Measurements from ENCODE around the gene CD248. TPM values are rescaled to one million over a fixed set of nuclear protein-coding genes. Genes with fewer than 3 reads are reported as not detected.
A peak's percentile ranks its signal among the peaks of the same experiment; 100 is the strongest.

CD248 gene
- total and polyA plus RNA-seq, 2 donors (not counting 1 experiment from before 2014, with no cell fraction given) = 0.40 to 0.96 TPM

GRCh38 chr11:66313321-66314185 is 3.3 kb downstream of the CD248 start:
- TF ChIP-seq EZH2 (IDR thresholded peaks at IDR 0.05; ENCODE audit: borderline replicate concordance, insufficient read depth, low read depth, low read length, poor library complexity, severe bottlenecking) = no peak
- TF ChIP-seq, protein P1, sequence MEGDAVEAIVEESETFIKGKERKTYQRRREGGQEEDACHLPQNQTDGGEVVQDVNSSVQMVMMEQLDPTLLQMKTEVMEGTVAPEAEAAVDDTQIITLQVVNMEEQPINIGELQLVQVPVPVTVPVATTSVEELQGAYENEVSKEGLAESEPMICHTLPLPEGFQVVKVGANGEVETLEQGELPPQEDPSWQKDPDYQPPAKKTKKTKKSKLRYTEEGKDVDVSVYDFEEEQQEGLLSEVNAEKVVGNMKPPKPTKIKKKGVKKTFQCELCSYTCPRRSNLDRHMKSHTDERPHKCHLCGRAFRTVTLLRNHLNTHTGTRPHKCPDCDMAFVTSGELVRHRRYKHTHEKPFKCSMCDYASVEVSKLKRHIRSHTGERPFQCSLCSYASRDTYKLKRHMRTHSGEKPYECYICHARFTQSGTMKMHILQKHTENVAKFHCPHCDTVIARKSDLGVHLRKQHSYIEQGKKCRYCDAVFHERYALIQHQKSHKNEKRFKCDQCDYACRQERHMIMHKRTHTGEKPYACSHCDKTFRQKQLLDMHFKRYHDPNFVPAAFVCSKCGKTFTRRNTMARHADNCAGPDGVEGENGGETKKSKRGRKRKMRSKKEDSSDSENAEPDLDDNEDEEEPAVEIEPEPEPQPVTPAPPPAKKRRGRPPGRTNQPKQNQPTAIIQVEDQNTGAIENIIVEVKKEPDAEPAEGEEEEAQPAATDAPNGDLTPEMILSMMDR (IDR thresholded peaks at IDR 0.05) = no peak
- peaks cover 26 to 36% of the 10 kb centered on the region in 2 donors for H3K4me1 ChIP-seq (ENCODE audit: control insufficient read depth in 2 of 2, insufficient read depth in 2 of 2, low read length in 2 of 2)
- 74% methylated on average over 35 of the region's 38 CpGs for WGBS (ENCODE audit: insufficient coverage)

More at GRCh38 chr11:66313321-66314185, 3.3 kb downstream of the CD248 start:
- peaks cover 43% of the 10 kb centered on the region for H3K4me1 Mint-ChIP-seq
- POLR2A ChIA-PET = interaction anchor here (0.5 to 2.0 kb wide), 11 partner anchors 17 to 925 kb away, joined by 3 to 12 read pairs (median 5); partner anchors contain the start of genes BRMS1, DPP3, MRPL11 and NPAS4
- ATAC-seq (ENCODE audit: low read depth) (no peak), DNase-seq (no peak)
- H3K4me3 Mint-ChIP-seq = peak overlapping the region; percentile 99
- H3K27ac ChIP-seq (ENCODE audit: low read length in 2 of 2) = peak overlapping the region; percentile 57 to 80
- no peaks in the 10 kb centered on the region for H3K27me3 Mint-ChIP-seq
- no peaks in the 10 kb centered on the region for H4K20me1 ChIP-seq (ENCODE audit: control insufficient read depth, insufficient read depth, low read length, poor library complexity, severe bottlenecking)
- peak overlapping the region in 4 of 5 experiments; percentile 30 to 63 (median 53) for H3K4me3 ChIP-seq (ENCODE audit: control extremely low read depth in 1 of 5, extremely low read depth in 1 of 5, insufficient read depth in 1 of 5, low read depth in 2 of 5, low read length in 4 of 5)
- no peaks in the 10 kb centered on the region for H3K27me3 ChIP-seq (replicated peaks in 1 of 4; ENCODE audit: control extremely low read depth in 1 of 4, control insufficient read depth in 3 of 4, insufficient read depth in 4 of 4, low read length in 3 of 4)
- no peaks in the 10 kb centered on the region for H3K9me3 Mint-ChIP-seq (ENCODE audit: insufficient read depth)
- H3K79me2 ChIP-seq (ENCODE audit: control insufficient read depth, insufficient read depth, low read length) = no peaks in the 10 kb centered on the region
- CTCF ChIA-PET = interaction anchor here (1.1 to 6.3 kb wide), 13 partner anchors 11 to 534 kb away, joined by 4 to 101 read pairs (median 20); partner anchors contain the start of genes B4GAT1, BRMS1, DPP3 and RIN1
- H3K9me3 ChIP-seq (ENCODE audit: control extremely low read depth in 1 of 3, control insufficient read depth in 2 of 3, insufficient read depth in 1 of 3, low read length in 2 of 3) = no peaks in the 10 kb centered on the region
- intact Hi-C loops (cut with micrococcal nuclease) = loop anchor here (2.0 kb wide), 1 partner anchor 365 kb away; no protein-coding TSS in a partner anchor
- no peaks in the 10 kb centered on the region for H3K36me3 ChIP-seq (replicated peaks in 1 of 2; ENCODE audit: control extremely low read depth in 1 of 2, control insufficient read depth in 1 of 2, extremely low read depth in 1 of 2, insufficient read depth in 2 of 2, low read length in 1 of 2)
- peak overlapping the region; percentile 88 for H2AFZ ChIP-seq (ENCODE audit: insufficient read depth, low read depth, low read length, poor library complexity, severe bottlenecking)
- H3K9ac ChIP-seq (ENCODE audit: low read length) = peak overlapping the region; percentile 62
- H3K4me2 ChIP-seq (replicated peaks; ENCODE audit: low read depth, low read length, poor library complexity, severe bottlenecking) = peak overlapping the region; percentile 89
- H3K27ac Mint-ChIP-seq = peak overlapping the region; percentile 99
